RCC 7860 (cell line): ENCODE data around the gene C5orf52.
A peak's percentile ranks its signal among the peaks of the same experiment; 100 is the strongest.

Experiments
- DNase-seq: peaks from one replicate; pipeline ENCODE4 v3.0.0-alpha.2; 2015; ENCODE audit warnings: low spot score
- FAIRE-seq: peaks from 2 replicates; lab custom pipeline; 2012; peaks lifted over from hg19 to GRCh38; lab: Jason Lieb, UNC

The C5orf52 gene

GRCh38 chr5:157670662-157671591, at the start of gene C5orf52:
Gene C5orf52, plus strand, starts transcription at chr5:157671533. Its CDS starts 82 bp downstream, at chr5:157671615.
- no peak for FAIRE-seq
- DNase-seq, result no peak

GRCh38 chr5:157624144-157624543, 47.2 kb upstream of the C5orf52 start:
- DNase-seq (no peak), FAIRE-seq (no peak)

- FAIRE-seq, result no peak
- no peak for DNase-seq
Observed at GRCh38 chr5:157626831-157627230, 44.5 kb upstream of the C5orf52 start.

- DNase-seq, result no peak
- FAIRE-seq, result no peak
Observed at GRCh38 chr5:157630341-157630740, 41.0 kb upstream of the C5orf52 start.

- FAIRE-seq (no peak), DNase-seq (no peak)
Observed at GRCh38 chr5:157640406-157641066, 30.8 kb upstream of the C5orf52 start.

- DNase-seq, result no peak
- no peak for FAIRE-seq
Observed at GRCh38 chr5:157648275-157648990, 22.9 kb upstream of the C5orf52 start.

GRCh38 chr5:157649101-157649500, 22.2 kb upstream of the C5orf52 start:
- FAIRE-seq, result no peak

GRCh38 chr5:157650991-157651611, 20.2 kb upstream of the C5orf52 start:
- FAIRE-seq (no peak), DNase-seq (no peak)

More at GRCh38 chr5:157649101-157649500, 22.2 kb upstream of the C5orf52 start:
- no peak for DNase-seq

GRCh38 chr5:157651623-157652376, 19.5 kb upstream of the C5orf52 start:
- DNase-seq (no peak), FAIRE-seq (no peak)

- no peak for DNase-seq
- no peak for FAIRE-seq
Observed at GRCh38 chr5:157652377-157652692, 19.0 kb upstream of the C5orf52 start, which contains the start of gene SOX30. Gene SOX30, minus strand, starts transcription at chr5:157652438. Its CDS starts 360 bp downstream, at chr5:157652078.

- no peak for FAIRE-seq
- no peak for DNase-seq
Observed at GRCh38 chr5:157657516-157657915, 13.8 kb upstream of the C5orf52 start.

- no peak for FAIRE-seq
Observed at GRCh38 chr5:157658893-157659292, 12.4 kb upstream of the C5orf52 start.

GRCh38 chr5:157659868-157660660, 11.3 kb upstream of the C5orf52 start:
- FAIRE-seq, result peak; percentile 67
- DNase-seq, result peak; percentile 10

More at GRCh38 chr5:157658893-157659292, 12.4 kb upstream of the C5orf52 start:
- DNase-seq, result no peak

GRCh38 chr5:157665467-157666070, 5.8 kb upstream of the C5orf52 start:
- DNase-seq, result peak; percentile 41
- FAIRE-seq, result peak; percentile 84

GRCh38 chr5:157668356-157668755, 3.0 kb upstream of the C5orf52 start:
- no peak for DNase-seq
- FAIRE-seq, result no peak

GRCh38 chr5:157669701-157670097, 1.6 kb upstream of the C5orf52 start:
- DNase-seq (no peak), FAIRE-seq (no peak)

GRCh38 chr5:157671592-157672330, 428 bp downstream of the C5orf52 start:
- DNase-seq, result no peak
- no peak for FAIRE-seq

- FAIRE-seq (no peak), DNase-seq (no peak)
Observed at GRCh38 chr5:157672976-157673375, 1.6 kb downstream of the C5orf52 start.
